Activated naive CD4-positive, alpha-beta T cell treated with anti-CD3 and anti-CD28 coated beads, Interleukin-2, amount 50 U/mL, for 24 hours (primary cell): Measurements from ENCODE around the gene LAMA2.

Experiments used
- H3K27ac Mint-ChIP-seq: one replicate; pipeline ENCODE4 v1.8.0; 2021; ENCODE audit warnings: mild to moderate bottlenecking, mixed read lengths
- H3K27me3 Mint-ChIP-seq: one replicate; pipeline ENCODE4 v1.8.0; 2021; ENCODE audit warnings: mixed read lengths
- H3K36me3 Mint-ChIP-seq: one replicate; pipeline ENCODE4 v1.8.0; 2021; ENCODE audit warnings: mixed read lengths
- H3K4me1 Mint-ChIP-seq: one replicate; pipeline ENCODE4 v1.8.0; 2021; ENCODE audit warnings: mixed read lengths
- H3K4me3 Mint-ChIP-seq: one replicate; pipeline ENCODE4 v1.8.0; 2021; ENCODE audit warnings: mild to moderate bottlenecking, mixed read lengths
- H3K9me3 Mint-ChIP-seq: one replicate; pipeline ENCODE4 v1.8.0; 2021; ENCODE audit warnings: mixed read lengths

The LAMA2 gene

GRCh38 chr6:128954308-128955043 lies 71.5 kb downstream of the LAMA2 start:
- no peaks in the 10 kb centered on the region for H3K4me1 Mint-ChIP-seq
- no peaks in the 10 kb centered on the region for H3K9me3 Mint-ChIP-seq
- H3K36me3 Mint-ChIP-seq, result no peaks in the 10 kb centered on the region
- H3K27me3 Mint-ChIP-seq, result peaks cover 3% of the 10 kb centered on the region
- no peak overlapping the region for H3K27ac Mint-ChIP-seq
- no peak overlapping the region for H3K4me3 Mint-ChIP-seq

- Mint-ChIP-seq H3K4me1 (no peaks in the 10 kb centered on the region), H3K36me3 (no peaks in the 10 kb centered on the region), H3K4me3 (no peak overlapping the region), H3K9me3 (no peaks in the 10 kb centered on the region), H3K27me3 (no peaks in the 10 kb centered on the region), H3K27ac (no peak overlapping the region)
These were observed 80.6 kb downstream of the LAMA2 start for GRCh38 chr6:128963561-128963960.

GRCh38 chr6:128964233-128964755 lies 81.4 kb downstream of the LAMA2 start:
- Mint-ChIP-seq H3K27me3 (no peaks in the 10 kb centered on the region), H3K36me3 (no peaks in the 10 kb centered on the region), H3K4me3 (no peak overlapping the region), H3K4me1 (no peaks in the 10 kb centered on the region), H3K27ac (no peak overlapping the region), H3K9me3 (no peaks in the 10 kb centered on the region)

GRCh38 chr6:128964771-128965170 lies 81.8 kb downstream of the LAMA2 start:
- H3K27ac Mint-ChIP-seq, result no peak overlapping the region
- H3K4me3 Mint-ChIP-seq, result no peak overlapping the region
- no peaks in the 10 kb centered on the region for H3K36me3 Mint-ChIP-seq
- H3K27me3 Mint-ChIP-seq, result no peaks in the 10 kb centered on the region
- no peaks in the 10 kb centered on the region for H3K4me1 Mint-ChIP-seq
- no peaks in the 10 kb centered on the region for H3K9me3 Mint-ChIP-seq

GRCh38 chr6:128966934-128967333 lies 84.0 kb downstream of the LAMA2 start:
- Mint-ChIP-seq H3K4me3 (no peak overlapping the region), H3K36me3 (no peaks in the 10 kb centered on the region), H3K4me1 (no peaks in the 10 kb centered on the region), H3K27me3 (no peaks in the 10 kb centered on the region), H3K9me3 (no peaks in the 10 kb centered on the region), H3K27ac (no peak overlapping the region)

GRCh38 chr6:128979071-128979470 lies 96.1 kb downstream of the LAMA2 start:
- H3K4me3 Mint-ChIP-seq, result no peak overlapping the region
- H3K4me1 Mint-ChIP-seq, result no peaks in the 10 kb centered on the region
- no peak overlapping the region for H3K27ac Mint-ChIP-seq
- H3K27me3 Mint-ChIP-seq, result peaks cover 1% of the 10 kb centered on the region
- H3K36me3 Mint-ChIP-seq, result no peaks in the 10 kb centered on the region
- H3K9me3 Mint-ChIP-seq, result no peaks in the 10 kb centered on the region

GRCh38 chr6:128981716-128982115 lies 98.8 kb downstream of the LAMA2 start:
- Mint-ChIP-seq H3K36me3 (no peaks in the 10 kb centered on the region), H3K27ac (no peak overlapping the region), H3K4me3 (no peak overlapping the region), H3K4me1 (no peaks in the 10 kb centered on the region), H3K9me3 (no peaks in the 10 kb centered on the region), H3K27me3 (peaks cover 1% of the 10 kb centered on the region)

GRCh38 chr6:128990360-128990759 lies 107.4 kb downstream of the LAMA2 start:
- H3K4me3 Mint-ChIP-seq, result no peak overlapping the region
- no peak overlapping the region for H3K27ac Mint-ChIP-seq
- no peaks in the 10 kb centered on the region for H3K27me3 Mint-ChIP-seq
- no peaks in the 10 kb centered on the region for H3K9me3 Mint-ChIP-seq
- H3K36me3 Mint-ChIP-seq, result no peaks in the 10 kb centered on the region
- no peaks in the 10 kb centered on the region for H3K4me1 Mint-ChIP-seq

GRCh38 chr6:128990915-128991314 lies 108.0 kb downstream of the LAMA2 start:
- Mint-ChIP-seq H3K27me3 (no peaks in the 10 kb centered on the region), H3K9me3 (no peaks in the 10 kb centered on the region), H3K4me1 (no peaks in the 10 kb centered on the region), H3K36me3 (no peaks in the 10 kb centered on the region), H3K4me3 (no peak overlapping the region), H3K27ac (no peak overlapping the region)

- Mint-ChIP-seq H3K36me3 (no peaks in the 10 kb centered on the region), H3K27ac (no peak overlapping the region), H3K27me3 (no peaks in the 10 kb centered on the region), H3K4me1 (no peaks in the 10 kb centered on the region), H3K4me3 (no peak overlapping the region), H3K9me3 (no peaks in the 10 kb centered on the region)
These were observed 110.2 kb downstream of the LAMA2 start for GRCh38 chr6:128993166-128993565.

- Mint-ChIP-seq H3K4me3 (no peak overlapping the region), H3K36me3 (no peaks in the 10 kb centered on the region), H3K27ac (no peak overlapping the region), H3K9me3 (no peaks in the 10 kb centered on the region), H3K4me1 (no peaks in the 10 kb centered on the region), H3K27me3 (no peaks in the 10 kb centered on the region)
These were observed 114.9 kb downstream of the LAMA2 start for GRCh38 chr6:128997880-128998279.

GRCh38 chr6:129006724-129007514 lies 124.0 kb downstream of the LAMA2 start:
- Mint-ChIP-seq H3K4me3 (no peak overlapping the region), H3K4me1 (no peaks in the 10 kb centered on the region), H3K27ac (no peak overlapping the region), H3K9me3 (no peaks in the 10 kb centered on the region), H3K27me3 (peaks cover 1% of the 10 kb centered on the region), H3K36me3 (no peaks in the 10 kb centered on the region)

- Mint-ChIP-seq H3K4me3 (no peak overlapping the region), H3K27ac (no peak overlapping the region), H3K9me3 (no peaks in the 10 kb centered on the region), H3K36me3 (no peaks in the 10 kb centered on the region), H3K27me3 (peaks cover 1% of the 10 kb centered on the region), H3K4me1 (no peaks in the 10 kb centered on the region)
These were observed 124.9 kb downstream of the LAMA2 start for GRCh38 chr6:129007701-129008373.

GRCh38 chr6:129008591-129008990 lies 125.7 kb downstream of the LAMA2 start:
- H3K4me3 Mint-ChIP-seq, result no peak overlapping the region
- H3K27ac Mint-ChIP-seq, result no peak overlapping the region
- H3K27me3 Mint-ChIP-seq, result peaks cover 1% of the 10 kb centered on the region
- no peaks in the 10 kb centered on the region for H3K36me3 Mint-ChIP-seq
- H3K4me1 Mint-ChIP-seq, result no peaks in the 10 kb centered on the region
- no peaks in the 10 kb centered on the region for H3K9me3 Mint-ChIP-seq

GRCh38 chr6:129009851-129010250 lies 126.9 kb downstream of the LAMA2 start:
- Mint-ChIP-seq H3K27ac (no peak overlapping the region), H3K36me3 (no peaks in the 10 kb centered on the region), H3K9me3 (no peaks in the 10 kb centered on the region), H3K4me3 (no peak overlapping the region), H3K4me1 (no peaks in the 10 kb centered on the region), H3K27me3 (peaks cover 1% of the 10 kb centered on the region)

- Mint-ChIP-seq H3K4me3 (no peak overlapping the region), H3K27me3 (peaks cover 1% of the 10 kb centered on the region), H3K9me3 (no peaks in the 10 kb centered on the region), H3K4me1 (no peaks in the 10 kb centered on the region), H3K36me3 (no peaks in the 10 kb centered on the region), H3K27ac (no peak overlapping the region)
These were observed 131.4 kb downstream of the LAMA2 start for GRCh38 chr6:129014302-129014701.
